ENCODE data around the gene DMAC1. TPM values are rescaled to one million over a fixed set of nuclear protein-coding genes. Genes with fewer than 3 reads are reported as not detected.

Gene DMAC1
- total and polyA plus RNA-seq, 12 donors = 6.9 to 78.0 (median 31.0) TPM

DNA sequence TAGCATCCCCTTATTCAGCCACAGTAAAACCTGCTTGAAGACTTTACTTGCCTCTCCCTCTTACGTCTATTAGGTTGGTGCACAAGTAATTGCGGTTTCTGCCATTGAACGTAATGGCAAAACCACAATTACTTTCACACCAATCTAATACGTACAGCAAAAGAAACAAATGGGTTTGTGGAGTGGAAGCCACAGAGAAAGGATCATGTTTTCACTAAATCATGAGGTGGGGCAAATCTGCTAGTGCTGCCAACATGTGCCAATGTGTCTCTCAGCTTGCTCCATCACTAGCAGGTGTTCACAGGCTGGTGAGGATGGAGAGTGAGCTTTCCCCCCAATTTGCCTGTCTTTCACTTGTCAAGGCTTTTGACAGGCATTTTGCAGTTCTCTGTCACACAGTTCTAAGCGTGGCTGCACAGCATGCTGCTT, 15.9 kb downstream of the DMAC1 start:
- 77 to 86% (median 84%) methylated on average over 5 of the region's 5 CpGs for WGBS, 4 donors
- no peaks in the 10 kb centered on the region for H3K4me1 ChIP-seq (replicated peaks in 1 of 2)

GRCh38 chr9:7782400-7783120, 17.0 kb downstream of the DMAC1 start:
- Histone ChIP-seq H3K27me3 (peaks cover 3% of the 10 kb centered on the region), H3K4me3 (no peak overlapping the region), H3K27ac (no peak overlapping the region), H3K36me3 (replicated peaks in 1 of 2) (no peaks in the 10 kb centered on the region), H3K4me1 (replicated peaks in 1 of 2) (no peaks in the 10 kb centered on the region), H3K9me3 (replicated peaks in 1 of 3) (no peaks in the 10 kb centered on the region)
- no peak for TF ChIP-seq POLR2A (IDR thresholded peaks at IDR 0.05)
- TF ChIP-seq, protein P1, sequence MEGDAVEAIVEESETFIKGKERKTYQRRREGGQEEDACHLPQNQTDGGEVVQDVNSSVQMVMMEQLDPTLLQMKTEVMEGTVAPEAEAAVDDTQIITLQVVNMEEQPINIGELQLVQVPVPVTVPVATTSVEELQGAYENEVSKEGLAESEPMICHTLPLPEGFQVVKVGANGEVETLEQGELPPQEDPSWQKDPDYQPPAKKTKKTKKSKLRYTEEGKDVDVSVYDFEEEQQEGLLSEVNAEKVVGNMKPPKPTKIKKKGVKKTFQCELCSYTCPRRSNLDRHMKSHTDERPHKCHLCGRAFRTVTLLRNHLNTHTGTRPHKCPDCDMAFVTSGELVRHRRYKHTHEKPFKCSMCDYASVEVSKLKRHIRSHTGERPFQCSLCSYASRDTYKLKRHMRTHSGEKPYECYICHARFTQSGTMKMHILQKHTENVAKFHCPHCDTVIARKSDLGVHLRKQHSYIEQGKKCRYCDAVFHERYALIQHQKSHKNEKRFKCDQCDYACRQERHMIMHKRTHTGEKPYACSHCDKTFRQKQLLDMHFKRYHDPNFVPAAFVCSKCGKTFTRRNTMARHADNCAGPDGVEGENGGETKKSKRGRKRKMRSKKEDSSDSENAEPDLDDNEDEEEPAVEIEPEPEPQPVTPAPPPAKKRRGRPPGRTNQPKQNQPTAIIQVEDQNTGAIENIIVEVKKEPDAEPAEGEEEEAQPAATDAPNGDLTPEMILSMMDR (IDR thresholded peaks at IDR 0.05) = no peak
- intact Hi-C loops (cut with DNase I) = no loop called here
- 62 to 74% (median 69%) methylated on average over 3 of the region's 3 CpGs for WGBS, 4 donors
- DNase-seq = no peak

More for the DNA sequence above, 15.9 kb downstream of the DMAC1 start:
- no peaks in the 10 kb centered on the region for H3K9me3 ChIP-seq (replicated peaks in 1 of 3)
- no peak for DNase-seq
- H3K4me3 ChIP-seq = no peak overlapping the region
- no peak overlapping the region for H3K27ac ChIP-seq
- intact Hi-C loops (cut with DNase I) = no loop called here
- no peak for TF ChIP-seq POLR2A (IDR thresholded peaks at IDR 0.05)
- TF ChIP-seq, protein P1 (IDR thresholded peaks at IDR 0.05) = no peak
- no peaks in the 10 kb centered on the region for H3K36me3 ChIP-seq (replicated peaks in 1 of 2)
- H3K27me3 ChIP-seq = no peaks in the 10 kb centered on the region

DNA sequence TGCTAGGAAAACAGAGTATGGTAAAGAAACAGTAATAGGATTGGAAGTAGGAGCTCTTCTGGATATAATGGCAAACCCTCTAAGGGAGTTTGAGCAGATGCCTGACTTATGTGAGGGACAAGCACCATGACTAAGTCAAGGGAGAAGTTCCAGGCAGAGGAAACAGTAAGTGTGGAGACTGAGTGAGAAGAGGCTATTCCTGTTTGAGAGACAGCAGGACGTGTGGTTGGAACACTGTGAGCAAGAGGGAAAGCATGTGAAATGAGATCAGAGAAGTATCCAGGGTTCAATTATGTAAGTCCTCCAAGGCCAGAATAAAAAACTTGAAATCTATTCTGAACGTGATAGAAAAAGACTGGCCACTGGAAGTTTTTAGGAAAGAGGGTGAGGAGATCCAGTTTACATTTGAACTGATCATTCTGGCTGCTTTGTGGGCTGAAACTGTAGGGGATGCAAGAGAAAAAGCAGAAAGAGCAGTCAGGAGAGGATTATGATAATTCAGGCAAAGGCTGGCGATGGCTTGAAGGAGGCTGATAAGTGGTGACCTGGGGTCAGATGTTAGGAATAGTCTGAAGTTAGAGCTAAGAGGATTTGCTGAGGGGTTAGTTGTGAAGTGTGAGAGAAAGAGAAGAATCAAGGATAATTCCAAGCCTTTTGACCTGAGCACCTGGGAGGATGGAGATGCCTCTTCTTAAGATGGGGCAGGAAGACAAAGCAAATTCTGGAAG, 19.2 kb downstream of the DMAC1 start:
- peaks cover 3% of the 10 kb centered on the region for H3K27me3 ChIP-seq
- TF ChIP-seq, protein P1 (IDR thresholded peaks at IDR 0.05) = no peak
- TF ChIP-seq POLR2A (IDR thresholded peaks at IDR 0.05) = no peak
- H3K4me1 ChIP-seq (replicated peaks in 1 of 2) = no peaks in the 10 kb centered on the region
- DNase-seq = no peak
- 37 to 44% (median 40%) methylated on average over 3 of the region's 3 CpGs for WGBS, 4 donors
- no peak overlapping the region for H3K27ac ChIP-seq
- H3K4me3 ChIP-seq = no peak overlapping the region
- H3K36me3 ChIP-seq (replicated peaks in 1 of 2) = no peaks in the 10 kb centered on the region
- intact Hi-C loops (cut with DNase I) = no loop called here
- H3K9me3 ChIP-seq (replicated peaks in 1 of 3) = no peaks in the 10 kb centered on the region

GRCh38 chr9:7778851-7779600, 20.6 kb downstream of the DMAC1 start:
- H3K9me3 ChIP-seq (replicated peaks in 1 of 3) = no peaks in the 10 kb centered on the region
- H3K36me3 ChIP-seq (replicated peaks in 1 of 2) = no peaks in the 10 kb centered on the region
- no peak for DNase-seq
- WGBS, 4 donors = 62 to 82% (median 74%) methylated on average over 2 of the region's 2 CpGs
- no peak for TF ChIP-seq POLR2A (IDR thresholded peaks at IDR 0.05)
- TF ChIP-seq, protein P1 (IDR thresholded peaks at IDR 0.05) = no peak
- H3K4me1 ChIP-seq (replicated peaks in 1 of 2) = no peaks in the 10 kb centered on the region
- H3K4me3 ChIP-seq = no peak overlapping the region
- peaks cover 3% of the 10 kb centered on the region for H3K27me3 ChIP-seq
- H3K27ac ChIP-seq = no peak overlapping the region
- intact Hi-C loops (cut with DNase I) = no loop called here
